EH (cell line): ENCODE data around the gene RPS6KA2.
"Not testable (repeated sequence)": the region's sequence is repeated elsewhere in the genome, so short reads cannot be mapped to it uniquely, and the experiment has no call there.

ENCODE experiments used
- DNase-seq: peaks from one replicate; pipeline ENCODE4 v3.0.0-alpha.2; 2015; ENCODE audit warnings: low read depth

RPS6KA2 gene

DNA sequence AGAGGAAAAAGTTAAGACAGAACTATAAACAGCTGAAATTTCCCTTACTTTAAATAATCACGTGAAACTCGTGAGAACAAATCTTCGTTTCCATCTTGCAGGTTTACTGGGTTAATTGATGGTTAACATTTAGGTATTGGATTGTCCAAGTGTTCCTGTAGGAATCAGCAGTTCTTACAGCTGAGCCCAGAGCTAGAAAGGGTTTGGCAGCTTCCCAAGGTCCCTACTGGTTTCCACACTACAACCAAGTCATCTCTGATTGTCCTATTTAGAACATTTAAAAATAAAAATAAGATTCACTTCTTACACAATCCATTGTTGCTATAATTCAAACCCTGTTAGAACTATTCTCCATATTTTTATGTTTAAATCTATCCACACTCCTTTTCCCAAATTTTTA lies 260.1 kb downstream of the RPS6KA2 start:
- peak; percentile 14 for DNase-seq

DNA sequence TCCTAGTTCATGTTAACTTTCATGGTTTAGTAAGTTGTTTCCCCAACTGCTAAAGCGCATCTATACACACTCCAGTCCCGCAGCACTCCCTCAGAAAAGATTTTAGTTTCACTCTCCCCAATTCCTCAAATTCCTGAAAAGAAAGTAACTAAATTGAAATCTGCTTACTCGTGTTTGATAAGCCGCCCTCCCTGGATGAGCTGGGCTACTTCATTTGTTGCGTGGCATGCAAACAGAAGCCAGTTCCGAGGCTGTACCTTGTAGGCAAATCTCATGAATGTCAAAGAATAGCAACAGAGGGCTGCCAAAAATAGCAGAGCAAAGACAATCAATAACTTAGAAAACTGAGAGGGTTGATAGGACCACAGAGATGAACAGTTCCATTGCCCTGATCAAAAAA lies 261.2 kb downstream of the RPS6KA2 start:
- DNase-seq: peak; percentile 35

GRCh38 chr6:166365221-166365620 lies 261.8 kb downstream of the RPS6KA2 start:
- DNase-seq: peak; percentile 77

GRCh38 chr6:166364456-166364855 lies 262.6 kb downstream of the RPS6KA2 start:
- peak; percentile 10 for DNase-seq

DNA sequence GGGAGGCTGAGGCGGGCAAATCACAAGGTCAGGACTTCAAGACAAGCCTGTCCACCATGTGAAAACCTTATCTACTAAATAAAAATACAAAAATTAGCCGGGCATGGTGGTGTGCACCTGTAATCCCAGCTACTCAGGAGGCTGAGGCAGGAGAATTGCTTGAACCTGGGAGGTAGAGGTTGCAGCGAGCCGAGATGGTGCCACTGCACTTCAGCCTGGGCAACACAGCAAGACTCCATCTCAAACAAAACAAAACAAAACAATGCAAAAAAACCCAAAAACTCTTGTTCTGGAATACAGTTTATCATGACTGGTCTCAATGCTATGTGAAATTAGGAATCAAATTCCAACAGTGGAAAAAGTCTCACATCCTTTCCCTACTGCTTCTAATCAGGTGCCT lies 264.6 kb downstream of the RPS6KA2 start:
- not testable (repeated sequence) for DNase-seq

- DNase-seq: peak; percentile 16
Measured at GRCh38 chr6:166361077-166361429, 266.0 kb downstream of the RPS6KA2 start.

- DNase-seq: peak; percentile 32
Measured at GRCh38 chr6:166360243-166361076, 266.6 kb downstream of the RPS6KA2 start.
